ENCODE results near the gene UBASH3B. TPM values are rescaled to one million over a fixed set of nuclear protein-coding genes. Genes with fewer than 3 reads are reported as not detected.

UBASH3B gene
- total RNA-seq, 1 experiment from 2014 or later = 10.3 TPM

GRCh38 chr11:122816761-122817520 is 161.4 kb downstream of the UBASH3B start:
- Mint-ChIP-seq H3K9me3 (ENCODE audit: unreplicated experiment) (no peaks in the 10 kb centered on the region), H3K4me1 (ENCODE audit: insufficient read depth, unreplicated experiment) (no peaks in the 10 kb centered on the region), H3K27ac (ENCODE audit: low read depth, unreplicated experiment) (no peak overlapping the region), H3K27me3 (ENCODE audit: insufficient read depth, unreplicated experiment) (no peaks in the 10 kb centered on the region), H3K4me3 (ENCODE audit: unreplicated experiment) (no peak overlapping the region), H3K36me3 (ENCODE audit: insufficient read depth, unreplicated experiment) (peaks cover 5% of the 10 kb centered on the region)
- ChIA-PET CTCF (interaction anchor here (0.6 to 2.1 kb wide), 3 partner anchors 21 to 46 kb away, joined by 3 to 7 read pairs (median 3); no protein-coding TSS in a partner anchor), POLR2A (interaction anchor here (0.6 to 1.1 kb wide), 3 partner anchors 16 to 161 kb away, joined by 3 to 5 read pairs (median 3); partner anchors contain the start of gene UBASH3B)
- DNase-seq (ENCODE audit: unreplicated experiment) = no peak
- TF ChIP-seq CTCF (IDR thresholded peaks at IDR 0.05; ENCODE audit: unreplicated experiment) = no peak
- BruUV-seq (replicated peaks) = no TSS peak
- intact Hi-C loops (cut with micrococcal nuclease) = no loop called here

- no peak overlapping the region for H3K27ac Mint-ChIP-seq (ENCODE audit: low read depth, unreplicated experiment)
Observed at GRCh38 chr11:122820158-122820557, 164.6 kb downstream of the UBASH3B start.

GRCh38 chr11:122821169-122821568 is 165.6 kb downstream of the UBASH3B start:
- ChIA-PET POLR2A (interaction anchor here (1.2 kb wide), 1 partner anchor 17 kb away, joined by 5 read pairs; no protein-coding TSS in a partner anchor), CTCF (interaction anchor here (0.8 to 1.9 kb wide), 5 partner anchors 9 to 292 kb away, joined by 3 to 5 read pairs (median 3); no protein-coding TSS in a partner anchor)
- Mint-ChIP-seq H3K36me3 (ENCODE audit: insufficient read depth, unreplicated experiment) (peaks cover 5% of the 10 kb centered on the region), H3K9me3 (ENCODE audit: unreplicated experiment) (no peaks in the 10 kb centered on the region), H3K27ac (ENCODE audit: low read depth, unreplicated experiment) (no peak overlapping the region), H3K4me3 (ENCODE audit: unreplicated experiment) (no peak overlapping the region), H3K27me3 (ENCODE audit: insufficient read depth, unreplicated experiment) (no peaks in the 10 kb centered on the region), H3K4me1 (ENCODE audit: insufficient read depth, unreplicated experiment) (no peaks in the 10 kb centered on the region)
- intact Hi-C loops (cut with micrococcal nuclease) = no loop called here
- no peak for TF ChIP-seq CTCF (IDR thresholded peaks at IDR 0.05; ENCODE audit: unreplicated experiment)
- no peak for DNase-seq (ENCODE audit: unreplicated experiment)
- no TSS peak for BruUV-seq (replicated peaks)

More at GRCh38 chr11:122820158-122820557, 164.6 kb downstream of the UBASH3B start:
- H3K4me1 Mint-ChIP-seq (ENCODE audit: insufficient read depth, unreplicated experiment) = no peaks in the 10 kb centered on the region
- peaks cover 5% of the 10 kb centered on the region for H3K36me3 Mint-ChIP-seq (ENCODE audit: insufficient read depth, unreplicated experiment)
- H3K27me3 Mint-ChIP-seq (ENCODE audit: insufficient read depth, unreplicated experiment) = no peaks in the 10 kb centered on the region
- intact Hi-C loops (cut with micrococcal nuclease) = no loop called here
- no peak for DNase-seq (ENCODE audit: unreplicated experiment)
- no peak overlapping the region for H3K4me3 Mint-ChIP-seq (ENCODE audit: unreplicated experiment)
- H3K9me3 Mint-ChIP-seq (ENCODE audit: unreplicated experiment) = no peaks in the 10 kb centered on the region
- TF ChIP-seq CTCF (IDR thresholded peaks at IDR 0.05; ENCODE audit: unreplicated experiment) = no peak
- BruUV-seq (replicated peaks) = no TSS peak
- CTCF ChIA-PET = no interaction called here
- POLR2A ChIA-PET = interaction anchor here (0.7 to 1.3 kb wide), 3 partner anchors 11 to 60 kb away, joined by 3 to 4 read pairs (median 4); no protein-coding TSS in a partner anchor

DNA sequence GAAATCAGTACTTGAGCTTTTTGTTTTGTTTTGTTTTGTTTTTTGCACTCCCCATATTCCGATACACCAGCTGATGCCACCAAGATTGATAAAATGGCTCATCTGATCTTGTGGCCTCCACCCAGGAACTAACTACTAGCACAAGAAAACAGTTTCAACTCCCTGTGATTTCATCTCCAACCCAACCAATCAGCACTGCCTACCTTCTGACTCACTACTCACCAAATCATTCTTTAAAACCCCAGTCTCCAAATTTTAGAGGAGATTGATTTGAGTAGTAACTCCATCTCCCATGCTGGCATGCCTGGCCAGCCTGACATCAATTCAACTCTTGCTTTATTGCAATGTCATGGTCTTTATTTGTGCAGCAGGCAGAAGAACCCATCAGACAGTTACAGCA is 166.7 kb downstream of the UBASH3B start:
- intact Hi-C loops (cut with micrococcal nuclease) = no loop called here
- no peaks in the 10 kb centered on the region for H3K27me3 Mint-ChIP-seq (ENCODE audit: insufficient read depth, unreplicated experiment)
- H3K4me1 Mint-ChIP-seq (ENCODE audit: insufficient read depth, unreplicated experiment) = no peaks in the 10 kb centered on the region
- H3K9me3 Mint-ChIP-seq (ENCODE audit: unreplicated experiment) = no peaks in the 10 kb centered on the region
- DNase-seq (ENCODE audit: unreplicated experiment) = no peak
- ChIA-PET POLR2A (no interaction called here), CTCF (interaction anchor here (1.0 to 1.9 kb wide), 3 partner anchors 10 to 26 kb away, joined by 3 to 5 read pairs (median 3); no protein-coding TSS in a partner anchor)
- no peak overlapping the region for H3K27ac Mint-ChIP-seq (ENCODE audit: low read depth, unreplicated experiment)
- no peak for TF ChIP-seq CTCF (IDR thresholded peaks at IDR 0.05; ENCODE audit: unreplicated experiment)
- H3K36me3 Mint-ChIP-seq (ENCODE audit: insufficient read depth, unreplicated experiment) = no peaks in the 10 kb centered on the region
- no peak overlapping the region for H3K4me3 Mint-ChIP-seq (ENCODE audit: unreplicated experiment)
- BruUV-seq (replicated peaks) = no TSS peak
